ENCODE data around the gene HCFC1.

The HCFC1 gene

GRCh38 chrX:153921511-153922446 lies 49.8 kb downstream of the HCFC1 start:
- DNase-seq, result peak; percentile 14

- DNase-seq, result no peak
Measured at GRCh38 chrX:153921070-153921469, 50.5 kb downstream of the HCFC1 start.

- DNase-seq, result no peak
Measured at GRCh38 chrX:153920546-153920945, 51.1 kb downstream of the HCFC1 start.

- no peak for DNase-seq
Measured at GRCh38 chrX:153919281-153919680, 52.3 kb downstream of the HCFC1 start.

GRCh38 chrX:153917869-153918268 lies 53.7 kb downstream of the HCFC1 start:
- no peak for DNase-seq

GRCh38 chrX:153913701-153914100 lies 57.9 kb downstream of the HCFC1 start:
- no peak for DNase-seq

GRCh38 chrX:153913211-153913610 lies 58.4 kb downstream of the HCFC1 start:
- no peak for DNase-seq

GRCh38 chrX:153911798-153912197 lies 59.8 kb downstream of the HCFC1 start:
- no peak for DNase-seq

- DNase-seq, result no peak
Measured at GRCh38 chrX:153910446-153910845, 61.2 kb downstream of the HCFC1 start.

- no peak for DNase-seq
Measured at GRCh38 chrX:153909980-153910360, 61.6 kb downstream of the HCFC1 start.

GRCh38 chrX:153909024-153909979 lies 62.3 kb downstream of the HCFC1 start:
- no peak for DNase-seq

GRCh38 chrX:153908219-153908860 lies 63.3 kb downstream of the HCFC1 start:
- no peak for DNase-seq

GRCh38 chrX:153907456-153907855 lies 64.2 kb downstream of the HCFC1 start:
- DNase-seq, result no peak

- no peak for DNase-seq
Measured at GRCh38 chrX:153906126-153906917, 65.3 kb downstream of the HCFC1 start.

- DNase-seq, result no peak
Measured at GRCh38 chrX:153905481-153906095, 66.0 kb downstream of the HCFC1 start.

GRCh38 chrX:153903991-153904957 lies 67.3 kb downstream of the HCFC1 start, which contains the start of gene AVPR2:
TSS of gene AVPR2 (plus strand) at chrX:153904673. CDS start at chrX:153905146, 473 bp downstream.
- DNase-seq, result no peak

GRCh38 chrX:153903238-153903980 lies 68.2 kb downstream of the HCFC1 start:
- DNase-seq, result no peak

- DNase-seq, result no peak
Measured at GRCh38 chrX:153902385-153902784, 69.2 kb downstream of the HCFC1 start.

- DNase-seq, result no peak
Measured at GRCh38 chrX:153901753-153902140, 69.9 kb downstream of the HCFC1 start.

Measured in fibroblast of skin of right biceps (primary cell).